DND-41 (cell line): ENCODE results near the gene MIEN1.

ENCODE experiments used
- ATAC-seq: fragments of 200-7000 bp; cut with Tn5 transposase; 3 replicates; pipeline ENCODE4 v1.9.1; 2021; ENCODE audit warnings: low read depth; ENCODE audit not compliant: insufficient read depth
- DNase-seq: peaks from one replicate; pipeline ENCODE4 v3.0.0-alpha.2; 2020
- H2AFZ ChIP-seq: 2 replicates; pipeline ENCODE4 v1.6.0; 2012; ENCODE audit warnings: low read depth, low read length
- H3K27ac ChIP-seq: 2 replicates; pipeline ENCODE4 v1.5.1; 2012; ENCODE audit warnings: low read length, inconsistent platforms
- H3K27me3 ChIP-seq: fragments of 200-600 bp; sonication (generic); 2 replicates; pipeline ENCODE4 v1.6.0; 2012; ENCODE audit warnings: low read length, mild to moderate bottlenecking, inconsistent platforms; ENCODE audit not compliant: insufficient read depth, poor library complexity
- H3K36me3 ChIP-seq: 2 replicates; pipeline ENCODE4 v1.5.1; 2012; ENCODE audit warnings: low read length, inconsistent platforms; ENCODE audit not compliant: insufficient read depth
- H3K4me1 ChIP-seq: 2 replicates; pipeline ENCODE4 v1.5.1; 2012; ENCODE audit warnings: mild to moderate bottlenecking, low read length; ENCODE audit not compliant: insufficient read depth
- H3K4me2 ChIP-seq: 2 replicates; pipeline ENCODE4 v1.6.0; 2012; ENCODE audit warnings: mild to moderate bottlenecking, moderate library complexity, low read length, inconsistent platforms; ENCODE audit not compliant: insufficient read depth
- H3K4me3 ChIP-seq, 2 experiments: fragments of 200-600 bp in 1 of 2; shearing (Covaris generic) in 1 of 2; 2 replicates each; pipeline ENCODE4 v1.5.1; 2012 to 2016; ENCODE audit warnings: inconsistent platforms in 2 of 2, low read length in 2 of 2, mild to moderate bottlenecking in 2 of 2, low read depth in 1 of 2, moderate library complexity in 1 of 2
- H3K79me2 ChIP-seq: 2 replicates; pipeline ENCODE4 v1.6.0; 2012; ENCODE audit warnings: low read length, inconsistent platforms; ENCODE audit not compliant: insufficient read depth
- H3K9ac ChIP-seq: 2 replicates; pipeline ENCODE4 v1.6.0; 2012; ENCODE audit warnings: low read depth, mild to moderate bottlenecking, inconsistent platforms, low read length, moderate library complexity
- H3K9me3 ChIP-seq: 2 replicates; pipeline ENCODE4 v1.5.1; 2012; ENCODE audit warnings: low read length, moderate library complexity, mild to moderate bottlenecking, inconsistent platforms; ENCODE audit not compliant: insufficient read depth, severe bottlenecking
- H4K20me1 ChIP-seq: 2 replicates; pipeline ENCODE4 v1.6.0; 2012; ENCODE audit warnings: low read length; ENCODE audit not compliant: insufficient read depth
- CTCF ChIP-seq: IDR thresholded peaks from 2 replicates; pipeline ENCODE4 v1.5.1; 2012; ENCODE audit warnings: borderline replicate concordance, low read length, moderate library complexity, mild to moderate bottlenecking; ENCODE audit not compliant: poor library complexity, severe bottlenecking; ENCODE audit errors: extremely low read depth
- EZH2 ChIP-seq: IDR thresholded peaks from 3 replicates; pipeline ENCODE4 v1.6.1; 2012; ENCODE audit warnings: borderline replicate concordance, low read depth, mild to moderate bottlenecking, moderate library complexity, low read length, inconsistent platforms; ENCODE audit not compliant: severe bottlenecking

MIEN1 gene

GRCh38 chr17:39716073-39716818, 14.1 kb downstream of the MIEN1 start:
- no peak overlapping the region for H3K9ac ChIP-seq
- no peaks in the 10 kb centered on the region for H3K79me2 ChIP-seq
- H3K4me1 ChIP-seq: no peaks in the 10 kb centered on the region
- H2AFZ ChIP-seq: no peak overlapping the region
- ATAC-seq (no peak), DNase-seq (no peak)
- no peak overlapping the region for H3K27ac ChIP-seq
- H3K9me3 ChIP-seq: no peaks in the 10 kb centered on the region
- H3K4me2 ChIP-seq: no peak overlapping the region
- TF ChIP-seq CTCF: no peak
- TF ChIP-seq EZH2: no peak
- no peak overlapping the region for H3K4me3 ChIP-seq
- no peaks in the 10 kb centered on the region for H3K27me3 ChIP-seq
- no peaks in the 10 kb centered on the region for H3K36me3 ChIP-seq
- H4K20me1 ChIP-seq: no peaks in the 10 kb centered on the region

- Histone ChIP-seq H3K4me3 (no peak overlapping the region), H3K27ac (no peak overlapping the region), H2AFZ (no peak overlapping the region), H4K20me1 (no peaks in the 10 kb centered on the region), H3K27me3 (no peaks in the 10 kb centered on the region), H3K9ac (no peak overlapping the region), H3K79me2 (no peaks in the 10 kb centered on the region), H3K4me2 (no peak overlapping the region), H3K4me1 (no peaks in the 10 kb centered on the region), H3K36me3 (no peaks in the 10 kb centered on the region), H3K9me3 (no peaks in the 10 kb centered on the region)
- ATAC-seq (no peak), DNase-seq (no peak)
- TF ChIP-seq CTCF: no peak
- no peak for TF ChIP-seq EZH2
Observed at GRCh38 chr17:39715375-39716072, 14.8 kb downstream of the MIEN1 start.

DNA sequence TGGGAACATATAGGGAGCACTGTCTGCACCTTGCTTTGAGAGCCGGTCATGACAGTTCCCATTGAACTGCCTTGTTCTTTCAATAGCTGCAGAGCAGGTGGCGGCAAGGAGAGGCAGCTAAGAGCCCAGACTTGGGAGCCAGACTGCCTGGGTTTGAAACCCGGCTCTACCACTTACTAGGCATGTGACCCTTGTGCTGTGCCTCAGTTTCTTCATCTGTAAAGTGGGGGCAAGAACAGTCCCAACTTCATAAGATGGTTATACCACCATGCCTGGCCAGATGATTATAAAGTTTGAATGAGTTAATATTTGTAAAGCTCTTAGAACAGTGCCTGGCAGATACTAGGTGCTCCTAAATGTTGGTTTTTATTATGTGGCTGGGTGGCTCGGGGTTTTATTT, 16.1 kb downstream of the MIEN1 start:
- TF ChIP-seq EZH2 (no peak), CTCF (no peak)
- no peaks in the 10 kb centered on the region for H3K79me2 ChIP-seq
- no peaks in the 10 kb centered on the region for H4K20me1 ChIP-seq
- H3K36me3 ChIP-seq: no peaks in the 10 kb centered on the region
- no peaks in the 10 kb centered on the region for H3K9me3 ChIP-seq
- H3K9ac ChIP-seq: no peak overlapping the region
- H2AFZ ChIP-seq: no peak overlapping the region
- H3K4me1 ChIP-seq: no peaks in the 10 kb centered on the region
- no peak overlapping the region for H3K27ac ChIP-seq
- H3K4me2 ChIP-seq: no peak overlapping the region
- no peak for DNase-seq
- no peaks in the 10 kb centered on the region for H3K27me3 ChIP-seq
- ATAC-seq: no peak
- H3K4me3 ChIP-seq: no peak overlapping the region
